Upper lobe of left lung (tissue), 6 donors: ENCODE data around the gene NKX2-1. TPM values are rescaled to one million over a fixed set of nuclear protein-coding genes. Genes with fewer than 3 reads are reported as not detected.

Experiments
- ATAC-seq, 2 donors: fragments of 200-7000 bp; cut with Tn5 transposase; one replicate each; pipeline ENCODE4 v1.9.1; 2022; ENCODE audit warnings: mild to moderate bottlenecking in 2 of 2, moderate library complexity in 2 of 2; ENCODE audit not compliant: low FRiP score in 2 of 2
- DNase-seq, 2 donors: peaks; one replicate each; pipeline ENCODE4 v3.0.0-alpha.2; 2019 to 2020
- H3K27ac ChIP-seq, 4 donors: fragments of 200-600 bp; sonication (generic); one replicate each; pipeline ENCODE4 v1.5.1; 2016 to 2019
- H3K27me3 ChIP-seq, 4 donors: fragments of 200-600 bp; sonication (generic); one replicate each; pipeline ENCODE4 v1.5.1; 2017 to 2019
- H3K36me3 ChIP-seq, 4 donors: fragments of 200-600 bp; sonication (generic); one replicate each; pipeline ENCODE4 v1.5.1; 2016 to 2019
- H3K4me1 ChIP-seq, 4 donors: fragments of 200-600 bp; sonication (generic); one replicate each; pipeline ENCODE4 v1.5.1; 2018 to 2019
- H3K4me3 ChIP-seq, 4 donors: fragments of 200-600 bp; sonication (generic); one replicate each; pipeline ENCODE4 v1.5.1; 2017 to 2019; ENCODE audit warnings: mild to moderate bottlenecking in 2 of 4, moderate library complexity in 1 of 4
- H3K9me3 ChIP-seq, 4 donors: fragments of 200-600 bp; sonication (generic); one replicate each; pipeline ENCODE4 v1.5.1; 2018 to 2019
- CTCF ChIP-seq, 6 experiments: fragments of 450-650 bp in 4 of 6; fragments of 200-600 bp in 2 of 6; sonication (generic) in 2 of 6; IDR thresholded peaks; one replicate each; pipeline ENCODE4 v1.5.1; 2016 to 2019; ENCODE audit warnings: antibody characterized with exemption in 6 of 6
- EP300 ChIP-seq, 4 donors: sonication (generic); formaldehyde crosslinking; IDR thresholded peaks; one replicate each; pipeline ENCODE4 v1.5.1; 2017; ENCODE audit warnings: antibody characterized with exemption in 4 of 4, control low read depth in 2 of 4
- POLR2A ChIP-seq, 4 donors: fragments of 450-650 bp; IDR thresholded peaks; one replicate each; pipeline ENCODE4 v1.5.1; 2016 to 2017; ENCODE audit warnings: antibody characterized with exemption in 4 of 4, mild to moderate bottlenecking in 2 of 4
- POLR2AphosphoS5 ChIP-seq, 2 donors: sonication (generic); formaldehyde crosslinking; IDR thresholded peaks; one replicate each; pipeline ENCODE4 v1.5.1; 2017; ENCODE audit warnings: antibody characterized with exemption in 2 of 2
- WGBS, 2 donors: methylation state at CpG; one replicate each; pipeline ENCODE4 v1.1.5; 2017 to 2018; 5-methylcytosine and 5-hydroxymethylcytosine counted together
- total RNA-seq, 6 donors: library from RNA; depleted of rRNA in 4 of 6; stranded (reverse); fragments of >200 nt in 4 of 6; gene quantifications; one replicate each; pipeline versions ENCODE4 v1.1.0 to v1.2.1, GENCODE V29; 2016 to 2021
- donor health status: DM: no; HTN: no; CAD: no; lungs with moderate emphysema.
- donor health status: DM: no; HTN: yes; CAD: no; lungs with severe emphysema.

The NKX2-1 gene
- total RNA-seq, 6 donors from 2014 or later, result 140 to 467 (median 284) TPM

GRCh38 chr14:36511981-36512584 lies 7.9 kb downstream of the NKX2-1 start:
- peaks cover 0 to 31% (median 6%) of the 10 kb centered on the region in 4 donors for H3K27me3 ChIP-seq
- 2 to 7% methylated on average over 7 of the region's 7 CpGs for WGBS, 2 donors
- peaks cover 0 to 1% (median 0%) of the 10 kb centered on the region in 4 donors for H3K4me1 ChIP-seq
- H3K9me3 ChIP-seq, result no peaks in the 10 kb centered on the region
- TF ChIP-seq CTCF (IDR thresholded peaks at IDR 0.05) (no peak), POLR2A (IDR thresholded peaks at IDR 0.05) (peak in 1 of 4 donors; percentile 17)
- DNase-seq, result no peak
- H3K27ac ChIP-seq, result peak overlapping the region; percentile 83 to 93 (median 88)
- ATAC-seq, result no peak
- no peaks in the 10 kb centered on the region for H3K36me3 ChIP-seq
- peak overlapping the region in 3 of 4 donors; percentile 35 to 54 (median 52) for H3K4me3 ChIP-seq

GRCh38 chr14:36510874-36511273 lies 9.2 kb downstream of the NKX2-1 start:
- no peak for ATAC-seq
- Histone ChIP-seq H3K27ac (peak overlapping the region; percentile 74 to 93 (median 88)), H3K4me3 (peak overlapping the region in 3 of 4 donors; percentile 24 to 54 (median 52)), H3K4me1 (peaks cover 0 to 3% (median under 1%) of the 10 kb centered on the region in 4 donors), H3K9me3 (no peaks in the 10 kb centered on the region), H3K27me3 (peaks cover 0 to 30% (median 7%) of the 10 kb centered on the region in 4 donors), H3K36me3 (no peaks in the 10 kb centered on the region)
- TF ChIP-seq CTCF (IDR thresholded peaks at IDR 0.05), result no peak
- TF ChIP-seq POLR2A (IDR thresholded peaks at IDR 0.05), result no peak
- no peak for TF ChIP-seq EP300 (IDR thresholded peaks at IDR 0.05)
- TF ChIP-seq POLR2AphosphoS5 (IDR thresholded peaks at IDR 0.05), result no peak
- DNase-seq, result no peak
- 7 to 8% methylated on average over 6 of the region's 6 CpGs for WGBS, 2 donors

- WGBS, 2 donors, result 0 to 5% methylated on average over 9 to 20 of the region's 20 CpGs
- peak overlapping the region; percentile 74 to 93 (median 88) for H3K27ac ChIP-seq
- no peaks in the 10 kb centered on the region for H3K36me3 ChIP-seq
- peak in 1 of 2 donors; percentile 39 for TF ChIP-seq POLR2AphosphoS5 (IDR thresholded peaks at IDR 0.05)
- peak in 2 of 4 donors; percentile 49 to 62 for TF ChIP-seq POLR2A (IDR thresholded peaks at IDR 0.05)
- TF ChIP-seq EP300 (IDR thresholded peaks at IDR 0.05), result no peak
- peak; percentile 54 to 61 for DNase-seq
- peaks cover 0 to 9% (median 6%) of the 10 kb centered on the region in 4 donors for H3K4me1 ChIP-seq
- peak overlapping the region in 3 of 4 donors; percentile 24 to 54 (median 52) for H3K4me3 ChIP-seq
- peaks cover 0 to 30% (median 10%) of the 10 kb centered on the region in 4 donors for H3K27me3 ChIP-seq
- no peak for ATAC-seq
- no peaks in the 10 kb centered on the region for H3K9me3 ChIP-seq
These were observed 9.8 kb downstream of the NKX2-1 start for GRCh38 chr14:36510078-36510799.

GRCh38 chr14:36509069-36509917 lies 10.7 kb downstream of the NKX2-1 start:
- ATAC-seq (no peak), DNase-seq (no peak)
- Histone ChIP-seq H3K4me1 (peaks cover 0 to 12% (median 7%) of the 10 kb centered on the region in 4 donors), H3K27ac (peak overlapping the region; percentile 74 to 93 (median 88)), H3K27me3 (peaks cover 0 to 25% (median 9%) of the 10 kb centered on the region in 4 donors), H3K36me3 (no peaks in the 10 kb centered on the region), H3K9me3 (no peaks in the 10 kb centered on the region), H3K4me3 (peak overlapping the region in 3 of 4 donors; percentile 24 to 54 (median 52))
- 4 to 6% methylated on average over 14 of the region's 14 CpGs for WGBS, 2 donors
- TF ChIP-seq POLR2A (IDR thresholded peaks at IDR 0.05), result peak in 1 of 4 donors; percentile 28
- TF ChIP-seq EP300 (IDR thresholded peaks at IDR 0.05), result no peak
- TF ChIP-seq CTCF (IDR thresholded peaks at IDR 0.05), result no peak
- peak in 1 of 2 donors; percentile 17 for TF ChIP-seq POLR2AphosphoS5 (IDR thresholded peaks at IDR 0.05)
